GM12873 (cell line): ENCODE measurements around the gene PCSK6.

ENCODE experiments used
- TF ChIP-seq, protein P1 (sequence below): IDR thresholded peaks from 2 replicates; pipeline ENCODE4 v1.5.1; 2012; ENCODE audit warnings: low read depth, mild to moderate bottlenecking, moderate library complexity, low read length, control low read depth; ENCODE audit not compliant: insufficient read depth; ENCODE audit errors: missing control alignments

Gene PCSK6

DNA sequence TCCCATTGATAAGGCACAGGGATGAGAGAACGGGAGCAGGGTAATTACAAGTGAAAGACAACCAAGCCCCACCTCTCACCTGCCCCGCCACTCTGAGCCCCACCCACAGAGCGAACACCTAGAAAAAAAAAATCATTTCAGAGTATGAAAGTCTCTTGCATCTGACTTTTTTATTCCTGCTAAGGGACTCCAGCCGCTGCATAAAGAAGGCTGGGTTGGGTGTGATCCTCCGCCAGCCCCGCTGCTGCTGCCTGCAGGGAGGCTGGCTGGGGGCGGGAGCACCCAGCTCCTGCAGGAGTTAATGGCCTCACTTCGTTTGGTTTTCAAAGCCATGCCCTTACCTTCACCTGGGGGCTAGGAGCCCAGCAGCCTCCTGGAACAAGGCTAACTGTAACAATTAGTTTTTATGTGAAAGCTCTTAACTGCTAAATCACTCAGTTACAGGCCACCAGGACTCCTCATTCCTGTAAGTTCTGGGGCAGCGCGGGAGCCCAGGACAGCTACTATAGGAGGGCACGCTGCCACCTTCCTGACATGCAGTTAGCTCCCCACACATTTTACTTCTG is 116.5 kb downstream of the PCSK6 start:
- TF ChIP-seq, protein P1, sequence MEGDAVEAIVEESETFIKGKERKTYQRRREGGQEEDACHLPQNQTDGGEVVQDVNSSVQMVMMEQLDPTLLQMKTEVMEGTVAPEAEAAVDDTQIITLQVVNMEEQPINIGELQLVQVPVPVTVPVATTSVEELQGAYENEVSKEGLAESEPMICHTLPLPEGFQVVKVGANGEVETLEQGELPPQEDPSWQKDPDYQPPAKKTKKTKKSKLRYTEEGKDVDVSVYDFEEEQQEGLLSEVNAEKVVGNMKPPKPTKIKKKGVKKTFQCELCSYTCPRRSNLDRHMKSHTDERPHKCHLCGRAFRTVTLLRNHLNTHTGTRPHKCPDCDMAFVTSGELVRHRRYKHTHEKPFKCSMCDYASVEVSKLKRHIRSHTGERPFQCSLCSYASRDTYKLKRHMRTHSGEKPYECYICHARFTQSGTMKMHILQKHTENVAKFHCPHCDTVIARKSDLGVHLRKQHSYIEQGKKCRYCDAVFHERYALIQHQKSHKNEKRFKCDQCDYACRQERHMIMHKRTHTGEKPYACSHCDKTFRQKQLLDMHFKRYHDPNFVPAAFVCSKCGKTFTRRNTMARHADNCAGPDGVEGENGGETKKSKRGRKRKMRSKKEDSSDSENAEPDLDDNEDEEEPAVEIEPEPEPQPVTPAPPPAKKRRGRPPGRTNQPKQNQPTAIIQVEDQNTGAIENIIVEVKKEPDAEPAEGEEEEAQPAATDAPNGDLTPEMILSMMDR, result no peak

DNA sequence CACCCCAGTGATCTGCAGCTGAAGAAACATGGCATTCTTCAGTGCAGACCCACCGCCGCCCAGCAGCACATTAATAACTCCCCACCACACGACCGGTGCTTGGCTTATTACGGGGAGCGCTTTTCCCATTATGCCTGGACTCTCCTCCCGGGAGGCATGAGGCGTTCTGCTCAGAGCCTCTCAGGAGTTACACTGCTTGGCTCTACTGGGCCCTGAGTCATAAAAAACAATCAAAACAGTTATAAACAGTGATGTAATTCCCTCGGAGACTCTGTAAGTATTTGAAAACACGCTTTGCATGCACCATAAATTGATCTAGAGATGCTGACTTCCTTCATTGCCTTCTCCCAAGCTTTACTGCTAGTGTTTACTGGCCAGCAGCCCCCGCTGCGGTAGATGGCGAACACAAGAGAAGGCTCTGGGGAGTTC is 117.3 kb downstream of the PCSK6 start:
- TF ChIP-seq, protein P1, result no peak

DNA sequence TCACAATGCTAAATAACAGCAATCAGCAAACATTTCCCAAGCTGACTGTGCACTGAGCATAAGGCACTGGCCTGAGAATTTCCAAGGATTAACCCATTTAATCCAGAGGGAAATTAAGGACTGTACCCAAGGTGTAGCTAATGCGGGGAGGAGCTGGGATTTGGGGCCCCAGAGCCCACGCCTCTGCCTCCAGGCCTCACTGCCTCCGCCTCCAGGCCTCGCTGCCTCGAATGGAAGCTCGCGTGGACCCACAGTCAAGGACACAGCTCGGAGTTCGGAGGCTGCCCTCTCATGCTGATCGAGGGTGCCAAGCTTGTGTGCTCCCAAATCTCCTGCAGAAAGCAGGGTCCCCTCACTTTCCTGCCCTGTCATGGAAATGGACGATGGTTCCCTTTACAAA is 118.0 kb downstream of the PCSK6 start:
- TF ChIP-seq, protein P1, result no peak

DNA sequence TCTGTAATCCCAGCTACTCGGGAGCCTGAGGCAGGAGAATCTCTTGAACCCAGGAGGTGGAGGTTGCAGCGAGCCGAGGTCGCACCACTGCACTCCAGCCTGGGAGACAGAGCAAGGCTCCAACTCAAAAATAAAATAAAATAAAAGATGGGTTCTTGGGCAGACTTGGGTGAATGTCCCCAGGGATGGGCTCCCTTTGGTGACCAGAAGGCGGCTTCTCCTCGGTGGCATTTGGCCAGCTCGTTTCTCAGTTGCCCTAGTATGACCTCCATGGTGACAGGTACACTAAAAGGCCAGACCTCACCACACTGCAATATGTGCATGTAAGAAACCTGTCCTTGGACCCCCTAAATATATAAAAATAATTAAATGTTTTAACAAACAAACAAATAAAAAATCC is 118.4 kb downstream of the PCSK6 start:
- TF ChIP-seq, protein P1, result no peak

DNA sequence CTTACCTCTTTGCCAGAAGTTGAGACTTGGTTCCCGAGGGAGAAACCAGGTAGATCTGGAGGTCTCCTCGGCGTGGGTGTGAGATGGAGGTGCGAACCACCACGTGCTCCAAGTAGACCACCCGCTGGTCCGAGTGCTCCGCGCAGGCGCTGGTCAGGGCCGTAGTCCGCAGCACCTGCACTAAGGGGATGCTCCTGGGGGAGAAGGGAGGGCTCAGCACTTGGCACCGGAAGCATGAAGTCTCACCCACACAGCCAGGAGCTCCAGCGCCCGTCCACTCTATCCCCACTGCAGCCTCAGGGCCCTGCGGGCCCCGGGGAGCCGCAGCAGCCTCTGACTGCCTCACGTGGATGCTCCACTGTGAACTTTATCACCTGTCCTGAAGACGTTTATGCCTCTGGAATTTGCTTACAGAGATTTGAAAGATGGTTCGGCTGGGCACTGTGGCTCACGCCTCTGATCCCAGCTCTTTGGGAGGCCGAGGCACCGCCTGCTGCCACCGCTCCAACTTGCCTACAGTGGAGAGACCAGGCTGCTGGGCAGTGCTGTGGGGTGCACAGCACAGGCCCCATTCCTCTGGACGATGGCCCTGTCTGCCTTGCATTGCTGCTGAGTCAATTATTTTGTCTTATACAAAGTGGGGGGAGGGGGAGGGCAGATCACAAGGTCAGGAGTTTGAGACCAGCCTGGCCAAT is 119.0 kb downstream of the PCSK6 start:
- TF ChIP-seq, protein P1, result no peak

DNA sequence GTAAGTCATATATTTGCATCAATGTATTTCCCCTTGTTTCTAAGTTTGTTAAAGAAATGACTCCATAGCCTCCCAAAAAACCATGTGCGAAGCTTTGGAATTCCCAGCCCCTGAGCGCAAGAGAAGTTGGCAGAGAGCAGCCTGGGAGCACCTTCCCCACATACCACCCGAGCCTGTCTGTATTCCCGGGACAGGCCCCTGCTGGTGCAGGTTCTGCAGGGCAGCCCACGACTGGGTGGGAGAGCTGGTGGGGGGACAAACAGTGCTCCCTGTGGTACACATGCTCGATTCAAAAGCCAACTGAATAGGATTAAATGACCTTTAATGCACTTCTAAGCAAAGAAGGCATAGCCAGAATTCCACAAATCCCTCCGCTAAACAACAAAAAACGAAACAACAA is 119.8 kb downstream of the PCSK6 start:
- TF ChIP-seq, protein P1, result no peak

DNA sequence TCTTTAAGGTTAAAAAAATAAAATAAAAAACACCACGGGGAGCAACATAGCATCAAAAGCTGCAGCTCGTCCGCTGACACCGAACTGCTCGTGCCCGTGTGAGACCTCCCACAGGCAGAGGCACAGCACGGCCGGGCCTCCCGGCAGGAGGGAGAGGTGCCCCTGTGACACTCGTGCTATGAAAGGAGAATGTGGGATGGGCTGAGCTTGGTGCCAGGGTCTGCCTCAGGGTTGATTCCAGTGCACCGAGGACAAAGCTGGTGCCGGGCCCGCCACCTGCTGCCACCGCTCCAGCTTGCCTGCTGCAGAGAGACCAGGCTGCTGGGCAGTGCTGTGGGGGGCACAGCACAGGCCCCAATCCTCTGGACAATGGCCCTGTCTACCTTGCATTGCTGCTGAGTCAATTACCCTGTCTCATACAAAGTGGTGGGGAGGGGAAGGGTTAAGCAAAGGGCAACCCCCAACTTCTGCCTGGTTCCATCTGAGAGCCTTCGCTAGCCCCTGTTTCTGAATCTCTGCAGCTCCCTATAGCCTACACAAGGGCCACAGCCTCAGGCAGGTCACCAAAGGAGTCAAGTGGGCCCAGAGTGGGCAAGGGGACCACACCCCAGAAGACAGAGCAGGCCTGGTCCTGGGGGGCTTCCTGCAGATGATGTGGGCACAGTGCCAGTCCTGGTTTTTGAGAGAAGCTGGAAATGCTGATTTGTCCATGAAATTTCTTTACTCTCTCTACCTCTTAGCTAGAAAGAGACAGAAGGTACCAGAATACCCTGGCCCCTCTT is 120.5 kb downstream of the PCSK6 start:
- TF ChIP-seq, protein P1, result no peak
